ENCODE data around the gene SORCS2.

Gene SORCS2

GRCh38 chr4:7736436-7737267 is 544.3 kb downstream of the SORCS2 start:
- no peak for DNase-seq (ENCODE audit: low read depth)

- DNase-seq (ENCODE audit: low read depth): no peak
Measured at GRCh38 chr4:7737268-7737645, 544.9 kb downstream of the SORCS2 start.

- DNase-seq (ENCODE audit: low read depth): no peak
Measured at GRCh38 chr4:7737752-7738457, 545.6 kb downstream of the SORCS2 start.

- no peak for DNase-seq (ENCODE audit: low read depth)
Measured at GRCh38 chr4:7738458-7739076, 546.2 kb downstream of the SORCS2 start.

GRCh38 chr4:7739077-7739917 is 547.0 kb downstream of the SORCS2 start:
- DNase-seq (ENCODE audit: low read depth): no peak

- DNase-seq (ENCODE audit: low read depth): no peak
Measured at GRCh38 chr4:7739918-7740865, 547.9 kb downstream of the SORCS2 start.

- DNase-seq (ENCODE audit: low read depth): no peak
Measured at GRCh38 chr4:7740866-7741525, 548.7 kb downstream of the SORCS2 start.

- no peak for DNase-seq (ENCODE audit: low read depth)
Measured at GRCh38 chr4:7741946-7742806, 549.8 kb downstream of the SORCS2 start.

- DNase-seq (ENCODE audit: low read depth): no peak
Measured at GRCh38 chr4:7742807-7743280, 550.5 kb downstream of the SORCS2 start.

GRCh38 chr4:7744142-7744804 is 551.9 kb downstream of the SORCS2 start:
- no peak for DNase-seq (ENCODE audit: low read depth)

- DNase-seq (ENCODE audit: low read depth): no peak
Measured at GRCh38 chr4:7745301-7745885, 553.1 kb downstream of the SORCS2 start.

- no peak for DNase-seq (ENCODE audit: low read depth)
Measured at GRCh38 chr4:7746351-7747061, 554.2 kb downstream of the SORCS2 start.

- DNase-seq (ENCODE audit: low read depth): no peak
Measured at GRCh38 chr4:7747062-7747385, 554.7 kb downstream of the SORCS2 start.

GRCh38 chr4:7747566-7747965 is 555.2 kb downstream of the SORCS2 start:
- DNase-seq (ENCODE audit: low read depth): no peak

- no peak for DNase-seq (ENCODE audit: low read depth)
Measured at GRCh38 chr4:7750523-7750922, 558.2 kb downstream of the SORCS2 start.

GRCh38 chr4:7750972-7751371 is 558.6 kb downstream of the SORCS2 start:
- no peak for DNase-seq (ENCODE audit: low read depth)

- DNase-seq (ENCODE audit: low read depth): no peak
Measured at GRCh38 chr4:7752649-7753048, 560.3 kb downstream of the SORCS2 start.

GRCh38 chr4:7753271-7753670 is 560.9 kb downstream of the SORCS2 start:
- DNase-seq (ENCODE audit: low read depth): no peak
